Activated T-helper 2 cell treated with anti-CD3 and anti-CD28 coated beads, Interferon-gamma antibody, Interleukin-2, Interleukin-4, amounts not matched to agents 10 μg/mL and 5 μg/mL and 100 μg/mL, durations not matched to agents 14 hours and 24 hours and 36 hours (primary cell): Measurements from ENCODE around the gene DNAH1. TPM values are rescaled to one million over a fixed set of nuclear protein-coding genes. Genes with fewer than 3 reads are reported as not detected.

Experiments used
- DNase-seq: peaks from one replicate; pipeline ENCODE4 v3.0.0; 2021; ENCODE audit warnings: low spot score
- H3K27ac Mint-ChIP-seq: one replicate; pipeline ENCODE4 v1.8.0; 2021; ENCODE audit warnings: mixed read lengths
- H3K27me3 Mint-ChIP-seq: one replicate; pipeline ENCODE4 v1.8.0; 2021; ENCODE audit warnings: low read depth, mixed read lengths
- H3K36me3 Mint-ChIP-seq: one replicate; pipeline ENCODE4 v1.8.0; 2021; ENCODE audit warnings: low read depth, mixed read lengths
- H3K4me1 Mint-ChIP-seq: one replicate; pipeline ENCODE4 v1.8.0; 2021; ENCODE audit warnings: low read depth, mixed read lengths
- H3K4me3 Mint-ChIP-seq: one replicate; pipeline ENCODE4 v1.8.0; 2021; ENCODE audit warnings: low read depth, mild to moderate bottlenecking, moderate library complexity, mixed read lengths
- H3K9me3 Mint-ChIP-seq: one replicate; pipeline ENCODE4 v1.8.0; 2021; ENCODE audit warnings: mixed read lengths
- intact Hi-C: fragments of 100-400 bp; cut with micrococcal nuclease; formaldehyde crosslinking; loops from one replicate; pipeline ENCODE4 v1.15.1; 2023
- total RNA-seq: library from RNA; stranded (reverse); gene quantifications from 2 replicates; pipeline ENCODE4 v1.2.3, GENCODE V29; 2022

Gene DNAH1
- total RNA-seq, 1 donor from 2014 or later, result 9.8 TPM

GRCh38 chr3:52431459-52432223 is 115.5 kb downstream of the DNAH1 start:
- H3K27me3 Mint-ChIP-seq, result peaks cover 13% of the 10 kb centered on the region
- peaks cover 7% of the 10 kb centered on the region for H3K4me1 Mint-ChIP-seq
- no peak overlapping the region for H3K4me3 Mint-ChIP-seq
- intact Hi-C loops, result no loop called here
- no peaks in the 10 kb centered on the region for H3K9me3 Mint-ChIP-seq
- DNase-seq, result no peak
- no peak overlapping the region for H3K27ac Mint-ChIP-seq
- H3K36me3 Mint-ChIP-seq, result no peaks in the 10 kb centered on the region

- Mint-ChIP-seq H3K9me3 (no peaks in the 10 kb centered on the region), H3K4me1 (peaks cover 7% of the 10 kb centered on the region), H3K27me3 (peaks cover 13% of the 10 kb centered on the region), H3K4me3 (no peak overlapping the region), H3K36me3 (no peaks in the 10 kb centered on the region), H3K27ac (no peak overlapping the region)
- intact Hi-C loops, result no loop called here
- DNase-seq, result no peak
Measured at GRCh38 chr3:52432225-52432624, 116.1 kb downstream of the DNAH1 start.

GRCh38 chr3:52432691-52433141 is 116.6 kb downstream of the DNAH1 start:
- Mint-ChIP-seq H3K4me1 (peaks cover 7% of the 10 kb centered on the region), H3K36me3 (no peaks in the 10 kb centered on the region)

GRCh38 chr3:52433328-52433995 is 117.3 kb downstream of the DNAH1 start:
- no peaks in the 10 kb centered on the region for H3K36me3 Mint-ChIP-seq
- DNase-seq, result no peak
- H3K9me3 Mint-ChIP-seq, result no peaks in the 10 kb centered on the region
- H3K27ac Mint-ChIP-seq, result no peak overlapping the region
- H3K4me3 Mint-ChIP-seq, result no peak overlapping the region
- intact Hi-C loops, result no loop called here
- H3K4me1 Mint-ChIP-seq, result peaks cover 7% of the 10 kb centered on the region
- peaks cover 8% of the 10 kb centered on the region for H3K27me3 Mint-ChIP-seq

More at GRCh38 chr3:52432691-52433141, 116.6 kb downstream of the DNAH1 start:
- intact Hi-C loops, result no loop called here
- peaks cover 13% of the 10 kb centered on the region for H3K27me3 Mint-ChIP-seq
- no peaks in the 10 kb centered on the region for H3K9me3 Mint-ChIP-seq
- DNase-seq, result no peak
- H3K4me3 Mint-ChIP-seq, result no peak overlapping the region
- H3K27ac Mint-ChIP-seq, result no peak overlapping the region

- Mint-ChIP-seq H3K27me3 (peaks cover 8% of the 10 kb centered on the region), H3K9me3 (no peaks in the 10 kb centered on the region), H3K4me3 (no peak overlapping the region), H3K4me1 (peaks cover 7% of the 10 kb centered on the region), H3K27ac (no peak overlapping the region), H3K36me3 (no peaks in the 10 kb centered on the region)
- no peak for DNase-seq
- intact Hi-C loops, result no loop called here
Measured at GRCh38 chr3:52433996-52434479, 117.9 kb downstream of the DNAH1 start.

- Mint-ChIP-seq H3K4me3 (no peak overlapping the region), H3K27ac (no peak overlapping the region), H3K36me3 (no peaks in the 10 kb centered on the region), H3K27me3 (peaks cover 8% of the 10 kb centered on the region), H3K9me3 (no peaks in the 10 kb centered on the region), H3K4me1 (peaks cover 7% of the 10 kb centered on the region)
- intact Hi-C loops, result no loop called here
- no peak for DNase-seq
Measured at GRCh38 chr3:52434491-52435115, 118.5 kb downstream of the DNAH1 start.

- DNase-seq, result no peak
- Mint-ChIP-seq H3K36me3 (no peaks in the 10 kb centered on the region), H3K4me3 (no peak overlapping the region), H3K27me3 (peaks cover 8% of the 10 kb centered on the region), H3K27ac (no peak overlapping the region), H3K9me3 (no peaks in the 10 kb centered on the region), H3K4me1 (peaks cover 7% of the 10 kb centered on the region)
- intact Hi-C loops, result no loop called here
Measured at GRCh38 chr3:52435246-52436101, 119.4 kb downstream of the DNAH1 start.

- Mint-ChIP-seq H3K36me3 (no peaks in the 10 kb centered on the region), H3K4me3 (no peak overlapping the region), H3K27ac (no peak overlapping the region), H3K4me1 (peaks cover 6% of the 10 kb centered on the region), H3K9me3 (no peaks in the 10 kb centered on the region), H3K27me3 (peaks cover 8% of the 10 kb centered on the region)
- DNase-seq, result no peak
- intact Hi-C loops, result no loop called here
Measured at GRCh38 chr3:52436500-52437149, 120.5 kb downstream of the DNAH1 start.

GRCh38 chr3:52437326-52438103 is 121.4 kb downstream of the DNAH1 start:
- intact Hi-C loops, result no loop called here
- no peak for DNase-seq
- Mint-ChIP-seq H3K36me3 (no peaks in the 10 kb centered on the region), H3K27me3 (peaks cover 8% of the 10 kb centered on the region), H3K9me3 (no peaks in the 10 kb centered on the region), H3K4me1 (peaks cover 2% of the 10 kb centered on the region), H3K27ac (no peak overlapping the region), H3K4me3 (no peak overlapping the region)

GRCh38 chr3:52438104-52438376 is 121.9 kb downstream of the DNAH1 start:
- no peak overlapping the region for H3K27ac Mint-ChIP-seq
- no peak for DNase-seq
- intact Hi-C loops, result no loop called here
- peaks cover 6% of the 10 kb centered on the region for H3K27me3 Mint-ChIP-seq
- H3K4me3 Mint-ChIP-seq, result no peak overlapping the region
- no peaks in the 10 kb centered on the region for H3K36me3 Mint-ChIP-seq
- no peaks in the 10 kb centered on the region for H3K9me3 Mint-ChIP-seq
- H3K4me1 Mint-ChIP-seq, result peaks cover 1% of the 10 kb centered on the region

GRCh38 chr3:52438579-52439425 is 122.7 kb downstream of the DNAH1 start:
- Mint-ChIP-seq H3K4me3 (no peak overlapping the region), H3K9me3 (no peaks in the 10 kb centered on the region), H3K4me1 (no peaks in the 10 kb centered on the region), H3K27ac (no peak overlapping the region), H3K27me3 (peaks cover 5% of the 10 kb centered on the region), H3K36me3 (no peaks in the 10 kb centered on the region)
- no peak for DNase-seq
- intact Hi-C loops, result no loop called here
